ENCODE results near the gene WIZ. TPM values are rescaled to one million over a fixed set of nuclear protein-coding genes. Genes with fewer than 3 reads are reported as not detected.

WIZ gene
- total RNA-seq, 2 experiments from 2014 or later: 19.3 to 21.0 TPM

GRCh38 chr19:15429825-15430467 is 19.8 kb downstream of the WIZ start:
- intact Hi-C loops (cut with micrococcal nuclease): no loop called here
- Mint-ChIP-seq H3K36me3 (ENCODE audit: low read depth) (peaks cover 34% of the 10 kb centered on the region), H3K4me1 (ENCODE audit: low read depth) (peaks cover 24% of the 10 kb centered on the region), H3K27me3 (no peaks in the 10 kb centered on the region), H3K9me3 (no peaks in the 10 kb centered on the region), H3K27ac (no peak overlapping the region), H3K4me3 (peak overlapping the region; percentile 91)
- POLR2A ChIA-PET: interaction anchor here (1.1 to 6.8 kb wide), 3 partner anchors 10 to 91 kb away, joined by 3 to 89 read pairs (median 3); partner anchors contain the start of gene AKAP8L
- TF ChIP-seq CTCF (IDR thresholded peaks at IDR 0.05): no peak
- no peak for DNase-seq
- CTCF ChIA-PET: interaction anchor here (4.6 kb wide), 1 partner anchor 11 kb away, joined by 34 read pairs; the partner anchor contains the start of gene AKAP8L
- ATAC-seq: no peak

GRCh38 chr19:15428956-15429824 is 20.6 kb downstream of the WIZ start:
- Mint-ChIP-seq H3K4me1 (ENCODE audit: low read depth) (peaks cover 24% of the 10 kb centered on the region), H3K4me3 (no peak overlapping the region), H3K36me3 (ENCODE audit: low read depth) (peaks cover 36% of the 10 kb centered on the region), H3K9me3 (no peaks in the 10 kb centered on the region), H3K27me3 (no peaks in the 10 kb centered on the region), H3K27ac (no peak overlapping the region)
- DNase-seq (no peak), ATAC-seq (no peak)
- CTCF ChIA-PET: interaction anchor here (4.6 kb wide), 1 partner anchor 10 kb away, joined by 34 read pairs; the partner anchor contains the start of gene AKAP8L
- POLR2A ChIA-PET: interaction anchor here (1.6 to 6.8 kb wide), 2 partner anchors 10 to 37 kb away, joined by 3 to 89 read pairs; partner anchors contain the start of gene AKAP8L
- TF ChIP-seq CTCF (IDR thresholded peaks at IDR 0.05): no peak
- intact Hi-C loops (cut with micrococcal nuclease): no loop called here

- CTCF ChIA-PET: interaction anchor here (4.6 kb wide), 1 partner anchor 9 kb away, joined by 34 read pairs; the partner anchor contains the start of gene AKAP8L
- POLR2A ChIA-PET: interaction anchor here (0.7 to 6.8 kb wide), 2 partner anchors 8 to 96 kb away, joined by 4 to 89 read pairs; partner anchors contain the start of genes AKAP8L and BRD4
- H3K27me3 Mint-ChIP-seq: no peaks in the 10 kb centered on the region
- peaks cover 46% of the 10 kb centered on the region for H3K36me3 Mint-ChIP-seq (ENCODE audit: low read depth)
- peaks cover 4% of the 10 kb centered on the region for H3K9me3 Mint-ChIP-seq
- peaks cover 18% of the 10 kb centered on the region for H3K4me1 Mint-ChIP-seq (ENCODE audit: low read depth)
- no peak overlapping the region for H3K4me3 Mint-ChIP-seq
- ATAC-seq: no peak
- intact Hi-C loops (cut with micrococcal nuclease): no loop called here
- DNase-seq: no peak
- no peak overlapping the region for H3K27ac Mint-ChIP-seq
- TF ChIP-seq CTCF (IDR thresholded peaks at IDR 0.05): no peak
Observed at GRCh38 chr19:15427991-15428471, 21.7 kb downstream of the WIZ start.

- no peak for TF ChIP-seq CTCF (IDR thresholded peaks at IDR 0.05)
- peaks cover 4% of the 10 kb centered on the region for H3K9me3 Mint-ChIP-seq
- no peaks in the 10 kb centered on the region for H3K27me3 Mint-ChIP-seq
- CTCF ChIA-PET: interaction anchor here (4.6 kb wide), 1 partner anchor 8 kb away, joined by 34 read pairs; the partner anchor contains the start of gene AKAP8L
- POLR2A ChIA-PET: no interaction called here
- H3K4me3 Mint-ChIP-seq: no peak overlapping the region
- H3K36me3 Mint-ChIP-seq (ENCODE audit: low read depth): peaks cover 53% of the 10 kb centered on the region
- DNase-seq (no peak), ATAC-seq (no peak)
- intact Hi-C loops (cut with micrococcal nuclease): no loop called here
- peaks cover 16% of the 10 kb centered on the region for H3K4me1 Mint-ChIP-seq (ENCODE audit: low read depth)
- no peak overlapping the region for H3K27ac Mint-ChIP-seq
Observed at GRCh38 chr19:15427350-15427700, 22.4 kb downstream of the WIZ start.
